Mucosa of rectum (tissue), 2 donors: Measurements from ENCODE around the gene OSBP2.
A peak's percentile ranks its signal among the peaks of the same experiment; 100 is the strongest.

ENCODE experiments used
- H3K27ac ChIP-seq, 2 donors: one replicate each; pipeline ENCODE4 v1.7.0; 2013; ENCODE audit warnings: inconsistent platforms in 2 of 2, low read depth in 2 of 2, low read length in 2 of 2
- H3K27me3 ChIP-seq, 2 donors: one replicate each; pipeline ENCODE4 v1.7.0; 2013; ENCODE audit warnings: low read length in 2 of 2; ENCODE audit not compliant: control insufficient read depth in 2 of 2, insufficient read depth in 2 of 2
- H3K36me3 ChIP-seq, 2 donors: one replicate each; pipeline ENCODE4 v1.7.0; 2013; ENCODE audit warnings: low read length in 2 of 2; ENCODE audit not compliant: control insufficient read depth in 2 of 2, insufficient read depth in 2 of 2
- H3K4me1 ChIP-seq, 2 donors: one replicate each; pipeline ENCODE4 v1.7.0; 2013; ENCODE audit warnings: low read length in 2 of 2, mild to moderate bottlenecking in 1 of 2; ENCODE audit not compliant: control insufficient read depth in 2 of 2, insufficient read depth in 2 of 2
- H3K4me3 ChIP-seq, 2 donors: one replicate each; pipeline ENCODE4 v1.7.0; 2013; ENCODE audit warnings: low read length in 2 of 2
- H3K9ac ChIP-seq, 2 donors: one replicate each; pipeline ENCODE4 v1.7.0; 2013; ENCODE audit warnings: low read length in 2 of 2, low read depth in 1 of 2, mild to moderate bottlenecking in 1 of 2
- H3K9me3 ChIP-seq, 2 donors: one replicate each; pipeline ENCODE4 v1.7.0; 2013; ENCODE audit warnings: low read length in 2 of 2; ENCODE audit not compliant: control insufficient read depth in 2 of 2
- donor health status: healthy.
- donor health status: Normal muscosa, but diverticular disease.

Gene OSBP2

GRCh38 chr22:30943368-30943767 is 248.7 kb downstream of the OSBP2 start:
- peaks cover 69 to 77% of the 10 kb centered on the region in 2 donors for H3K36me3 ChIP-seq
- H3K27me3 ChIP-seq, result no peaks in the 10 kb centered on the region
- H3K27ac ChIP-seq, result no peak overlapping the region
- no peaks in the 10 kb centered on the region for H3K9me3 ChIP-seq
- H3K4me1 ChIP-seq, result peaks cover 3 to 4% of the 10 kb centered on the region in 2 donors
- no peak overlapping the region for H3K9ac ChIP-seq
- no peak overlapping the region for H3K4me3 ChIP-seq

- H3K9me3 ChIP-seq, result no peaks in the 10 kb centered on the region
- no peaks in the 10 kb centered on the region for H3K27me3 ChIP-seq
- no peak overlapping the region for H3K4me3 ChIP-seq
- H3K36me3 ChIP-seq, result peaks cover 75 to 76% of the 10 kb centered on the region in 2 donors
- no peak overlapping the region for H3K27ac ChIP-seq
- peaks cover 3 to 4% of the 10 kb centered on the region in 2 donors for H3K4me1 ChIP-seq
- H3K9ac ChIP-seq, result no peak overlapping the region
Observed at GRCh38 chr22:30944986-30945385, 250.3 kb downstream of the OSBP2 start.

GRCh38 chr22:30945653-30946052 is 251.0 kb downstream of the OSBP2 start:
- H3K4me3 ChIP-seq, result no peak overlapping the region
- peaks cover 3 to 4% of the 10 kb centered on the region in 2 donors for H3K4me1 ChIP-seq
- no peaks in the 10 kb centered on the region for H3K9me3 ChIP-seq
- H3K27me3 ChIP-seq, result no peaks in the 10 kb centered on the region
- H3K9ac ChIP-seq, result no peak overlapping the region
- peaks cover 76 to 78% of the 10 kb centered on the region in 2 donors for H3K36me3 ChIP-seq
- H3K27ac ChIP-seq, result no peak overlapping the region

- Histone ChIP-seq H3K4me3 (no peak overlapping the region), H3K4me1 (peaks cover 3 to 4% of the 10 kb centered on the region in 2 donors), H3K27ac (no peak overlapping the region), H3K9ac (no peak overlapping the region), H3K27me3 (no peaks in the 10 kb centered on the region), H3K36me3 (peaks cover 76% of the 10 kb centered on the region in 2 donors), H3K9me3 (no peaks in the 10 kb centered on the region)
Observed at GRCh38 chr22:30946354-30946753, 251.7 kb downstream of the OSBP2 start.

- H3K4me3 ChIP-seq, result no peak overlapping the region
- no peak overlapping the region for H3K9ac ChIP-seq
- H3K9me3 ChIP-seq, result no peaks in the 10 kb centered on the region
- H3K4me1 ChIP-seq, result peaks cover 3 to 4% of the 10 kb centered on the region in 2 donors
- no peak overlapping the region for H3K27ac ChIP-seq
- H3K27me3 ChIP-seq, result no peaks in the 10 kb centered on the region
- H3K36me3 ChIP-seq, result peaks cover 66 to 68% of the 10 kb centered on the region in 2 donors
Observed at GRCh38 chr22:30947173-30947815, 252.6 kb downstream of the OSBP2 start.

- H3K4me1 ChIP-seq, result peaks cover 3 to 4% of the 10 kb centered on the region in 2 donors
Observed at GRCh38 chr22:30947816-30948454, 253.3 kb downstream of the OSBP2 start.

GRCh38 chr22:30948930-30949342 is 254.3 kb downstream of the OSBP2 start:
- no peak overlapping the region for H3K27ac ChIP-seq

More at GRCh38 chr22:30947816-30948454, 253.3 kb downstream of the OSBP2 start:
- H3K9ac ChIP-seq, result peak overlapping the region in 1 of 2 donors; percentile 20
- H3K27me3 ChIP-seq, result no peaks in the 10 kb centered on the region
- no peak overlapping the region for H3K4me3 ChIP-seq
- no peak overlapping the region for H3K27ac ChIP-seq
- H3K36me3 ChIP-seq, result peaks cover 66 to 67% of the 10 kb centered on the region in 2 donors
- H3K9me3 ChIP-seq, result no peaks in the 10 kb centered on the region

GRCh38 chr22:30949934-30950660 is 255.4 kb downstream of the OSBP2 start:
- Histone ChIP-seq H3K27ac (no peak overlapping the region), H3K36me3 (peaks cover 56 to 57% of the 10 kb centered on the region in 2 donors), H3K9me3 (no peaks in the 10 kb centered on the region), H3K4me3 (no peak overlapping the region), H3K27me3 (no peaks in the 10 kb centered on the region), H3K9ac (no peak overlapping the region), H3K4me1 (peaks cover 3 to 4% of the 10 kb centered on the region in 2 donors)

More at GRCh38 chr22:30948930-30949342, 254.3 kb downstream of the OSBP2 start:
- Histone ChIP-seq H3K4me3 (no peak overlapping the region), H3K9ac (no peak overlapping the region), H3K27me3 (no peaks in the 10 kb centered on the region), H3K36me3 (peaks cover 66 to 68% of the 10 kb centered on the region in 2 donors), H3K9me3 (no peaks in the 10 kb centered on the region), H3K4me1 (peaks cover 3 to 4% of the 10 kb centered on the region in 2 donors)

- Histone ChIP-seq H3K27ac (no peak overlapping the region), H3K27me3 (no peaks in the 10 kb centered on the region), H3K9ac (no peak overlapping the region), H3K4me1 (peaks cover 0 to 1% of the 10 kb centered on the region in 2 donors), H3K36me3 (peaks cover 38 to 39% of the 10 kb centered on the region in 2 donors), H3K9me3 (no peaks in the 10 kb centered on the region), H3K4me3 (no peak overlapping the region)
Observed at GRCh38 chr22:30953206-30953605, 258.5 kb downstream of the OSBP2 start.

- Histone ChIP-seq H3K36me3 (peaks cover 20 to 23% of the 10 kb centered on the region in 2 donors), H3K4me1 (no peaks in the 10 kb centered on the region), H3K9ac (no peak overlapping the region), H3K27me3 (no peaks in the 10 kb centered on the region), H3K27ac (no peak overlapping the region), H3K9me3 (no peaks in the 10 kb centered on the region), H3K4me3 (no peak overlapping the region)
Observed at GRCh38 chr22:30955153-30955552, 260.5 kb downstream of the OSBP2 start.
